ENCODE measurements around the gene ANKDD1B. TPM values are rescaled to one million over a fixed set of nuclear protein-coding genes. Genes with fewer than 3 reads are reported as not detected.

Gene ANKDD1B
- total and polyA plus RNA-seq, 2 of the 8 experiments (the other 6 are each of a cell fraction or from before 2014, with no cell fraction given) = 0.08 to 0.22 TPM

- TF ChIP-seq YY1 (IDR thresholded peaks at IDR 0.05; ENCODE audit: low read depth, low read length) = no peak
- no peak for TF ChIP-seq RBBP5 (IDR thresholded peaks at IDR 0.05; ENCODE audit: borderline replicate concordance, low read depth, low read length)
- no peak for TF ChIP-seq CBX5 (IDR thresholded peaks at IDR 0.05; ENCODE audit: low read depth, low read length)
- no peak for TF ChIP-seq ASH2L (IDR thresholded peaks at IDR 0.05; ENCODE audit: low read length)
- TF ChIP-seq EGR1 (IDR thresholded peaks at IDR 0.05; ENCODE audit: borderline replicate concordance, low read depth, low read length) = no peak
- no peak for TF ChIP-seq BCL11A (IDR thresholded peaks at IDR 0.05; ENCODE audit: low read depth in 2 of 2, low read length in 2 of 2)
- no peak for TF ChIP-seq PHF8 (conservative IDR thresholded peaks at IDR 0.05; ENCODE audit: low read depth, low read length)
These were observed 42.3 kb downstream of the ANKDD1B start (continued) for GRCh38 chr5:75653521-75653920.

All from H1 (cell line).